Measurements from ENCODE around the gene TXN2. TPM values are rescaled to one million over a fixed set of nuclear protein-coding genes. Genes with fewer than 3 reads are reported as not detected.

The TXN2 gene
- 100 to 1,000 TPM in 1 of 2 donors, 10 to 100 TPM in 1; 92.4 to 141 TPM for total RNA-seq
- polyA plus RNA-seq (ENCODE audit: insufficient read depth, low read depth, low replicate concordance), result 95.6 TPM
- long read RNA-seq, donor 1, transcript TXN2-201 (4 exons, 1,736 nt), result major isoform, 67 of 115 reads
- long read RNA-seq, donor 1, partial matches to known transcripts, result 43 of 115 reads
- long read RNA-seq, donor 1, other reads (novel, unspliced or antisense), result 0 of 115 reads
- long read RNA-seq, donor 2, transcript TXN2-201 (4 exons, 1,736 nt), result major isoform, 57 of 116 reads
- long read RNA-seq, donor 2, partial matches to known transcripts, result 48 of 116 reads
- long read RNA-seq, donor 2, other reads (novel, unspliced or antisense), result 7 of 116 reads

- WGBS, 2 donors, result 0% methylated on average over 59 to 62 of the region's 62 CpGs
- Histone ChIP-seq H3K27ac (peak within 1 kb of the TSS; percentile 97 to 100), H3K36me3 (ENCODE audit: low read depth, missing control alignments) (no peaks in the 10 kb centered on the region), H3K4me3 (peak within 1 kb of the TSS; percentile 56 to 72), H3K4me1 (peaks cover 10% of the 10 kb centered on the region), H3K9me3 (no peaks in the 10 kb centered on the region), H3K27me3 (no peaks in the 10 kb centered on the region)
- DNase-seq, result peak; percentile 98
- intact Hi-C loops (cut with DNase I; ENCODE audit: low total_unique reads), result no loop called here
- no peak for TF ChIP-seq POLR2A (IDR thresholded peaks at IDR 0.05)
- TF ChIP-seq, protein P1, sequence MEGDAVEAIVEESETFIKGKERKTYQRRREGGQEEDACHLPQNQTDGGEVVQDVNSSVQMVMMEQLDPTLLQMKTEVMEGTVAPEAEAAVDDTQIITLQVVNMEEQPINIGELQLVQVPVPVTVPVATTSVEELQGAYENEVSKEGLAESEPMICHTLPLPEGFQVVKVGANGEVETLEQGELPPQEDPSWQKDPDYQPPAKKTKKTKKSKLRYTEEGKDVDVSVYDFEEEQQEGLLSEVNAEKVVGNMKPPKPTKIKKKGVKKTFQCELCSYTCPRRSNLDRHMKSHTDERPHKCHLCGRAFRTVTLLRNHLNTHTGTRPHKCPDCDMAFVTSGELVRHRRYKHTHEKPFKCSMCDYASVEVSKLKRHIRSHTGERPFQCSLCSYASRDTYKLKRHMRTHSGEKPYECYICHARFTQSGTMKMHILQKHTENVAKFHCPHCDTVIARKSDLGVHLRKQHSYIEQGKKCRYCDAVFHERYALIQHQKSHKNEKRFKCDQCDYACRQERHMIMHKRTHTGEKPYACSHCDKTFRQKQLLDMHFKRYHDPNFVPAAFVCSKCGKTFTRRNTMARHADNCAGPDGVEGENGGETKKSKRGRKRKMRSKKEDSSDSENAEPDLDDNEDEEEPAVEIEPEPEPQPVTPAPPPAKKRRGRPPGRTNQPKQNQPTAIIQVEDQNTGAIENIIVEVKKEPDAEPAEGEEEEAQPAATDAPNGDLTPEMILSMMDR (IDR thresholded peaks at IDR 0.05), result no peak
These were observed at the start of gene TXN2 for GRCh38 chr22:36481393-36482168. TXN2 (minus strand) TSS chr22:36481640; CDS start chr22:36480837, 803 bp downstream.

DNA sequence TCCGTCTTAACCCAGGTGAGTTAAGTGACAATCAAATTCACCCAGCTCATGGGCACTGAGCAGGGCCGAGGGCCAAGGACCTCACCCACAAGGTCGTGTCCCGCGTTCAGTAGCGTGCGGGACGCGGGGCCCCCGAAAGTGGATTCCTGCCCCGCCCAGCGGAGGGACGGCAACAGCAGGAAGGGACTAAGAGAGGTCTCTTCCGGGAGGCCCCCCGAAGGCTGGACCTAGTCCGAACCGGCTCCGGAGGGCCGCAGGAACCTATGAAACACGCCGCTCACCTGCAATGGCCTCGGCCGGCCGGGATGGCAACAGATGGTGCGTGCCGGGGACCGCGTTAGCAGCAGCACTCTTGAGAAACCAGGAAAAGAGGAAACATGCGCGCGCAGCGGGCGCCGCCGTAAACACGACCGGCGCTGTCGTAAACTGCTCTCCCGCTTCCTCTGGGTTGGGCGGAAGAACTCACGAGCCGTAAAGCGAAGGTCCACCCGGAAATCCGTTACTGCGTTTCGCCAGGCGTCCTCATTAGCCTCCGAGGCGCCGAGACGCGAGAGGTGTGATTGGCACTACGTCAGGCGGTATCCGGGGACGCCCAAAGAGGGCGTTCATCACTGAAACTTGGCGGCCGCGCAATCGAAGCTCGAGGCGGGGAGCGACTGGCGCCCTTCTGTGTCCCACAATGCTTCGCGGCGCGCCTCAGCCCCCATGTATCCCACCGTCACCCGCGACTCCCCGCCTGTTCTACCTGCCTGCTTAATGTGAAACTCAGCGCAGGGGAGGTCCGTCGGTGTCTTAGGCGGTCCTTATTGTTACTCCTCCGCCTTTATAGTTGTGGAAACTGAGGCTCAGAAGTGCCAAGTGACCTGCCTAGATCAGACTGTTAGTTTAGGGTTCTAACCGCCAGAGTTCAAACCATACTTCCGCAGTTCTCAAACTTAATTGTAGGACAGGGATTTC is 47.6 kb upstream of the TXN2 start, which contains the start of gene EIF3D:
Gene EIF3D, minus strand, starts transcription at position 372 of the 957 bp plus-strand sequence. CDS start 3,045 bp downstream, outside the sequence.
- peak within 1 kb of the TSS; percentile 85 to 86 for H3K27ac ChIP-seq
- DNase-seq, result peak; percentile 99
- TF ChIP-seq, protein P1 (IDR thresholded peaks at IDR 0.05), result peak in 1 of 3 experiments; percentile 22
- no peak for TF ChIP-seq POLR2A (IDR thresholded peaks at IDR 0.05)
- H3K4me1 ChIP-seq, result peaks cover 24% of the 10 kb centered on the region
- peak within 1 kb of the TSS; percentile 66 to 84 for H3K4me3 ChIP-seq
- H3K36me3 ChIP-seq (ENCODE audit: low read depth, missing control alignments), result no peaks in the 10 kb centered on the region
- 0 to 1% methylated on average over 53 to 82 of the region's 82 CpGs for WGBS, 2 donors
- no peaks in the 10 kb centered on the region for H3K27me3 ChIP-seq
- intact Hi-C loops (cut with DNase I; ENCODE audit: low total_unique reads), result no loop called here
- H3K9me3 ChIP-seq, result no peaks in the 10 kb centered on the region

DNA sequence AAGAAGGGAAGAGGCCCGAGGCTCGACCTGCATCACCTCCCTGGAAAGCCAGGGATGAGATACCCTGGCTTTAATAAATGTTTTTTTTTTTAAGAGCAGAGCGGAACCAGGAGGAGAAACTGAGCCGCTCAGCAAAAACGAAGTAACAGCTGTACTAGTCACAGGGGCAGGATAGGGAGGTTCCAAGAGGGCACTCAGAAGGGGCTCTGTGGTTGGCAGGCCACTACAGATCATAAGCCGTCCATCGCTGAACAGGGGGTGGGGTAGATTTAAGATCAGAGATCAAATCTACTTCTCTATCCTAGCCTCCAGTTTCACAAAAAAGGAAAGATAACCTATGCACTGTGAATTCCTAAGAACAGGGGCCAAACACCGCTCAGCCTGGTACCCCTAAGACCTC is 46.9 kb upstream of the TXN2 start:
- H3K9me3 ChIP-seq, result no peaks in the 10 kb centered on the region
- no peaks in the 10 kb centered on the region for H3K27me3 ChIP-seq
- no peaks in the 10 kb centered on the region for H3K36me3 ChIP-seq (ENCODE audit: low read depth, missing control alignments)
- intact Hi-C loops (cut with DNase I; ENCODE audit: low total_unique reads), result no loop called here
- TF ChIP-seq, protein P1 (IDR thresholded peaks at IDR 0.05), result no peak
- TF ChIP-seq POLR2A (IDR thresholded peaks at IDR 0.05), result no peak
- H3K27ac ChIP-seq, result peak overlapping the region; percentile 85 to 86
- no peak for DNase-seq
- H3K4me3 ChIP-seq, result peak overlapping the region; percentile 66 to 84
- 3 to 5% methylated on average over 8 of the region's 8 CpGs for WGBS, 2 donors
- peaks cover 24% of the 10 kb centered on the region for H3K4me1 ChIP-seq

GRCh38 chr22:36522662-36523061 is 41.2 kb upstream of the TXN2 start:
- intact Hi-C loops (cut with DNase I; ENCODE audit: low total_unique reads), result no loop called here
- Histone ChIP-seq H3K27me3 (no peaks in the 10 kb centered on the region), H3K27ac (no peak overlapping the region), H3K4me3 (no peak overlapping the region), H3K36me3 (ENCODE audit: low read depth, missing control alignments) (no peaks in the 10 kb centered on the region), H3K9me3 (no peaks in the 10 kb centered on the region), H3K4me1 (peaks cover 9% of the 10 kb centered on the region)
- DNase-seq, result no peak
- 80 to 93% methylated on average over 6 of the region's 6 CpGs for WGBS, 2 donors
- TF ChIP-seq, protein P1 (IDR thresholded peaks at IDR 0.05), result no peak
- no peak for TF ChIP-seq POLR2A (IDR thresholded peaks at IDR 0.05)
